GM12874 (cell line): Measurements from ENCODE around the gene P2RY12.

Experiments
- TF ChIP-seq, protein P1 (sequence below): IDR thresholded peaks from 2 replicates; pipeline ENCODE4 v1.5.1; 2011; ENCODE audit warnings: low read depth, mild to moderate bottlenecking, control low read depth, low read length, moderate library complexity; ENCODE audit not compliant: insufficient read depth

The P2RY12 gene

DNA sequence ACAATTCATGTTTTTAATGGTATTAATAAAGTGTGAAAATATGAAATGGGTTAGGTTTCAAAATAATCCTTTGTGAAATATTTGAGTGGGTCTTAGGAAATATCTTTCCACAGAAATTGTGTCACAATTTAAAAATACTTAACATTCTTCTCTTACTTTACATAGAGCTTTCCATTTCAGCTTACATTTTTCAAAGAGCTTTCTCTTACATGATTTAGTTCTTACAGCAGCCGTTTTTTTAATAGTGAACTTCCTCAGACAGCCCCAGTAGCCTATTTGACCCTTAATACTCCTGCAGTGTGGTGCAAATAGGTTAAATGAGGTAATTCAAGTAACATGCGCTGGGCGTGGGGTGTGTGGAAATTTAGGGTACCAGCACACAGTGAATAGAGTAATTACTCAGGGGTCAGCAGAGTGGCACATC lies 21.8 kb downstream of the P2RY12 start:
- TF ChIP-seq, protein P1, sequence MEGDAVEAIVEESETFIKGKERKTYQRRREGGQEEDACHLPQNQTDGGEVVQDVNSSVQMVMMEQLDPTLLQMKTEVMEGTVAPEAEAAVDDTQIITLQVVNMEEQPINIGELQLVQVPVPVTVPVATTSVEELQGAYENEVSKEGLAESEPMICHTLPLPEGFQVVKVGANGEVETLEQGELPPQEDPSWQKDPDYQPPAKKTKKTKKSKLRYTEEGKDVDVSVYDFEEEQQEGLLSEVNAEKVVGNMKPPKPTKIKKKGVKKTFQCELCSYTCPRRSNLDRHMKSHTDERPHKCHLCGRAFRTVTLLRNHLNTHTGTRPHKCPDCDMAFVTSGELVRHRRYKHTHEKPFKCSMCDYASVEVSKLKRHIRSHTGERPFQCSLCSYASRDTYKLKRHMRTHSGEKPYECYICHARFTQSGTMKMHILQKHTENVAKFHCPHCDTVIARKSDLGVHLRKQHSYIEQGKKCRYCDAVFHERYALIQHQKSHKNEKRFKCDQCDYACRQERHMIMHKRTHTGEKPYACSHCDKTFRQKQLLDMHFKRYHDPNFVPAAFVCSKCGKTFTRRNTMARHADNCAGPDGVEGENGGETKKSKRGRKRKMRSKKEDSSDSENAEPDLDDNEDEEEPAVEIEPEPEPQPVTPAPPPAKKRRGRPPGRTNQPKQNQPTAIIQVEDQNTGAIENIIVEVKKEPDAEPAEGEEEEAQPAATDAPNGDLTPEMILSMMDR = no peak

DNA sequence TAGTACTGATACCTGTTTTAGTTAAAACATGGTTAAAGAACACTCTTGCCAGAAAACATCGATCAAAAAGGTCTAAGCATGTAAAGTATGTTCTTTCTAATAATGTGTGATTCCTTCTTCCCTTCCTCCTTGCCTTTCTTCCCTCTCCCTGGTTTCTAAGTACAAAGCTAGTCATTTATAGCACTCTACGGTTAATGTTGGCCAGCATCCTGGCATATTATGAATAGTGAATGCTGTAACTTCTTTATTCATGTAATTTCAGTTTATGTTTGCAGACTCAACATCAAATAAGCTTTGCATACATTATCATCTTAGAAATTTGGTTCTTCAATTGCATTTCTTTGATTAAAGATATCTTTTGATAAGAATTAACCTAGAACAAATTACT lies 27.1 kb downstream of the P2RY12 start:
- TF ChIP-seq, protein P1 = no peak

DNA sequence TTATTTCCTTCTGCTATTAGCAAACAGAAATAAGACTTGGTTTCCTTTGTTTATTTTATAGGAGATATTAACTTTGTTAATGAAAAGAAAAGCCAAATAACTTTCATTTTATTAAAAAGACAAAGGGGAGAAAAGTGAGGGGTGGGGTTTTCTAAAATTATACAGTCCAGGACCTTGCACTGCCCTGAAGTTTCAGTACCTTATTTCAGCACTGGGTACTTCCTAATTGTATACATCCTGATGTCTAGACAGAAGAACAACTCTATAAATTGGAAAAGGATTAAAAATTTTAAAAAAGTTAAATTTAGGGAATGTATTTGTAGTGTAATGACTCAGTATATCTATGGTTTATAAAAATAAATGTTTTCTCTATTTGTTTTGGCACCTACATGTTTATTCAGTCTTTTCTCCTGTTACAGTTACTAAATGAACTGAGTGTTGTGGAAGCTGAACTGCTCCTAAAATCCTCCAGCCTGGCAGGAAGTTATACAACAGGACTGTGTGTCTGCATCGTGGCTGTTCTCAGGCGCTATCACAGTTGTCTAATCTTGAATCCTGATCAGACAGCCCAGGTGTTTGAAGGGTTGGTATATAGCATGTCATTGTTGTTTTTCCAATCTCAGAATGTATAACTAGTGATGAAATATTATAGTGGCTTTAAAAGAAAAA lies 27.6 kb downstream of the P2RY12 start:
- TF ChIP-seq, protein P1 = no peak

DNA sequence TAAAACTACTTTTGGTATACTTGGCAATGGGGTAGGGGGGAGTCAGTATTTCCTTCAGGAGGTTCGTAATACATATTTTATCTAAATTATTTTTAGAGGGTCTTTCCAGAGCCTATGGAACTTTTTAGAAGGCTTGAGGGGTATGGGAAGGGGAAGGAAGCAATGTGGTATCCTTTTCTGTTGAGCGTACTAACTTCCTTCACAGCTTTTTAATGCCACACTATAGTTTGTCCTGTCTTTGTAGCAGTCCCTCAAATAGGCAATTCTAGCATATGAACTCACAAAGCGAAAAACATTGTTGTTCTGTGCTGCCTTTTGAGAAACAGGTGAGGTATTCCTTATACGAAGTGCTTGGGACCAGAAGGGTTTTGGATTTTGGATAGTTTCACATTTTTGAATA lies 32.9 kb downstream of the P2RY12 start:
- TF ChIP-seq, protein P1 = no peak

DNA sequence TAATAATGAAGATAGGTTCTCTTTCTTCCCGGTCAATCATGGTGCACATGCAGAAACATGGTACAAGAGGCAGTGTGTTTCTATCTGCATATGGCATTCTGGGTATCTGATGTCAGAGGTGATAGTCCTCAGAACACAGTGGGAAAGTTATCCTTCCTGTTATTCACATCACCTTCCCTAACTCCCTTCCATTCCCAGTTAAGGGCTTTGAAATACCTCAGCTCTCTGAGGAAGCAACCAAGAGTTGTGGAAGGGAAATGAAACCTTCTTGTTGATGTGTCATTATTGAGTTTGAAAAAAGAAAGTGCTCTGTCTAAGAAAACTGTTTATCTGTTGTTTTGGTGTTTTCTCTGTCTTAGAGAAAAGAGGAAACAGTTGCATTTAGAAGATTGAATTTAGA lies 33.3 kb downstream of the P2RY12 start:
- TF ChIP-seq, protein P1 = no peak

DNA sequence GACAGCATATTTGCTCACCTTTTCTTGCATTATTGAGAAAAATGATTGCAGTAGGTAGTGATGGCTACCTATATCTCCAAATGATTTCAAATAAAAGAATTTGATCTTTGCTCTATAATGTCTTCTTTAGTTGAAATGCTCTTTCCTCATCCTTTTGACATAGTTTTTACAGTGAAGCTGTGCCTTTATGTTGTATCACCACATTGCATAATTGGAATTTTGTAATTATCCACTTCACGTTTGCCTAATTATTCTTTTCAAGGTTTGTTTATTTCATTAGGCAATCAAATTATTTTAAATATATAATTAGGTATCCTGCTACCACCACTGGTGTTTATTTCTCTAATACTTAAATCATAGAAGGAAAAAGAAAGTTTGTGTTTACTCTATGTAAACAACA lies 33.9 kb downstream of the P2RY12 start:
- TF ChIP-seq, protein P1 = no peak

DNA sequence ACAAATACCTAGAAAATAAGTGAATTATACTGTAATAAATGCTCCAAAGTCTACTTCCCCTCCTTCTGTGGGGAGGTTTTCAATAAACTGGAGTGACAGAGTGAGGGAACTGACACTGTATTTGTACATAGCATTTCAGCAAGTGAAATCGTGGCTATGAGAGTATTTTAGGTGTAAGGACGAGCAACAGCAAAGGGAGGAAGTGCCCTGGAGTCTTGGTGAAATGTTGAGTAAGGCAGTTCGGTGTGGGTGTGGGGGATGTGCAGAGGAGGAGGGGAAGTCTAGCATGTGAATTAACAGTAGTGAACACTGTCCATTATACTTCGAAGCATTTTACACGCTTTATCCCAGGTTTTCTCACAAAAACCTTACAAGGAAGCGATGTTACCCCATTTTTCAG lies 37.1 kb downstream of the P2RY12 start:
- TF ChIP-seq, protein P1 = no peak
